ENCODE measurements around the gene GLYATL2. TPM values are rescaled to one million over a fixed set of nuclear protein-coding genes. Genes with fewer than 3 reads are reported as not detected.

The GLYATL2 gene
- total and polyA plus RNA-seq, 2 of the 13 experiments (the other 11 are each of a cell fraction or from before 2014, with no cell fraction given), result not detected

DNA sequence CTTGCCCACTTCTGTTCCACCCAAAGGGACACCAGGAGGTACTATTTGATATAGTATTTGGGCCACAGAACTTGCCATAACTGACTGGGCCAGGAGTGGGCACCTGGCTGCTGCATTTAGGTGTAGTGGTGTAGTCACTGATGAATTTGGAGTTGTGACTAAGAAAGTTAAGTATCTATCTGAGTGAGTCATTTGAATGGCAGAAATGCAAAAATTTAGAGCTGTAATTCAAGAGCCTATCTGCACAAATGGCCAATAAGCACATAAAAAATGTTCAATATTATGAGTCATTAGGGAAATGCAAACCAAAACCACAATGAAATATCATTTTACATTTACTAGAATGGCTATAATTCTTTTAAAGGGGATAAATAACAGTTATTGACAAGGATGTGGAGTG, 14.7 kb downstream of the GLYATL2 start:
- Histone ChIP-seq H3K9me3 (ENCODE audit: low read length) (no peaks in the 10 kb centered on the region), H3K79me2 (ENCODE audit: insufficient read depth, low read length) (no peaks in the 10 kb centered on the region), H4K20me1 (ENCODE audit: insufficient read depth, low read length) (no peaks in the 10 kb centered on the region), H3K27me3 (ENCODE audit: control insufficient read depth in 1 of 2, insufficient read depth in 2 of 2, low read length in 2 of 2) (no peaks in the 10 kb centered on the region; a peak in 1 of 5 replicates), H3K27ac (ENCODE audit: extremely low read length, insufficient read depth, low read length) (no peak overlapping the region), H3K9ac (ENCODE audit: insufficient read depth, low read depth, low read length) (no peak overlapping the region), H3K4me2 (ENCODE audit: low read depth, low read length) (no peak overlapping the region), H3K4me1 (ENCODE audit: insufficient read depth, low read length) (no peaks in the 10 kb centered on the region), H3K4me3 (replicated peaks in 1 of 3; ENCODE audit: insufficient read depth in 1 of 3, low read depth in 2 of 3, low read length in 3 of 3) (no peak overlapping the region), H2AFZ (ENCODE audit: low read length) (no peak overlapping the region), H3K36me3 (replicated peaks in 1 of 2; ENCODE audit: control insufficient read depth in 1 of 2, insufficient read depth in 2 of 2, low read length in 2 of 2) (no peaks in the 10 kb centered on the region)
- ChIA-PET POLR2A (no interaction called here), CTCF (ENCODE audit: low intra/inter-chr PET ratio, low total read pairs) (no interaction called here)
- BruUV-seq (replicated peaks), result no TSS peak
- FAIRE-seq (no peak), ATAC-seq (no peak), DNase-seq (ENCODE audit: low spot score) (no peak)
- intact Hi-C loops (cut with micrococcal nuclease; ENCODE audit: unreplicated experiment), result loop anchor here (5.0 kb wide), 1 partner anchor 457 kb away; no protein-coding TSS in a partner anchor
- TF ChIP-seq NFKB2 (CRISPR knock-in tag; IDR thresholded peaks at IDR 0.05; ENCODE audit: borderline replicate concordance) (no peak), ZSCAN31 (CRISPR knock-in tag; IDR thresholded peaks at IDR 0.05; ENCODE audit: low read depth) (no peak), ZNF124 (CRISPR knock-in tag; IDR thresholded peaks at IDR 0.05) (no peak), SRY (CRISPR knock-in tag; IDR thresholded peaks at IDR 0.05) (no peak), ZFP36L1 (CRISPR knock-in tag; IDR thresholded peaks at IDR 0.05) (no peak), ZNF138 (CRISPR knock-in tag; IDR thresholded peaks at IDR 0.05; ENCODE audit: low read depth) (no peak), ZZZ3 (CRISPR knock-in tag; IDR thresholded peaks at IDR 0.05; ENCODE audit: borderline replicate concordance) (no peak), ZNF350 (CRISPR knock-in tag; IDR thresholded peaks at IDR 0.05; ENCODE audit: borderline replicate concordance, low read depth) (no peak), KDM5A (IDR thresholded peaks at IDR 0.05; ENCODE audit: borderline replicate concordance, low read length) (no peak)
- TF ChIP-seq, protein P1, sequence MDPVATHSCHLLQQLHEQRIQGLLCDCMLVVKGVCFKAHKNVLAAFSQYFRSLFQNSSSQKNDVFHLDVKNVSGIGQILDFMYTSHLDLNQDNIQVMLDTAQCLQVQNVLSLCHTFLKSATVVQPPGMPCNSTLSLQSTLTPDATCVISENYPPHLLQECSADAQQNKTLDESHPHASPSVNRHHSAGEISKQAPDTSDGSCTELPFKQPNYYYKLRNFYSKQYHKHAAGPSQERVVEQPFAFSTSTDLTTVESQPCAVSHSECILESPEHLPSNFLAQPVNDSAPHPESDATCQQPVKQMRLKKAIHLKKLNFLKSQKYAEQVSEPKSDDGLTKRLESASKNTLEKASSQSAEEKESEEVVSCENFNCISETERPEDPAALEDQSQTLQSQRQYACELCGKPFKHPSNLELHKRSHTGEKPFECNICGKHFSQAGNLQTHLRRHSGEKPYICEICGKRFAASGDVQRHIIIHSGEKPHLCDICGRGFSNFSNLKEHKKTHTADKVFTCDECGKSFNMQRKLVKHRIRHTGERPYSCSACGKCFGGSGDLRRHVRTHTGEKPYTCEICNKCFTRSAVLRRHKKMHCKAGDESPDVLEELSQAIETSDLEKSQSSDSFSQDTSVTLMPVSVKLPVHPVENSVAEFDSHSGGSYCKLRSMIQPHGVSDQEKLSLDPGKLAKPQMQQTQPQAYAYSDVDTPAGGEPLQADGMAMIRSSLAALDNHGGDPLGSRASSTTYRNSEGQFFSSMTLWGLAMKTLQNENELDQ (CRISPR knock-in tag; IDR thresholded peaks at IDR 0.05; ENCODE audit: borderline replicate concordance), result no peak
- TF ChIP-seq, protein P2, sequence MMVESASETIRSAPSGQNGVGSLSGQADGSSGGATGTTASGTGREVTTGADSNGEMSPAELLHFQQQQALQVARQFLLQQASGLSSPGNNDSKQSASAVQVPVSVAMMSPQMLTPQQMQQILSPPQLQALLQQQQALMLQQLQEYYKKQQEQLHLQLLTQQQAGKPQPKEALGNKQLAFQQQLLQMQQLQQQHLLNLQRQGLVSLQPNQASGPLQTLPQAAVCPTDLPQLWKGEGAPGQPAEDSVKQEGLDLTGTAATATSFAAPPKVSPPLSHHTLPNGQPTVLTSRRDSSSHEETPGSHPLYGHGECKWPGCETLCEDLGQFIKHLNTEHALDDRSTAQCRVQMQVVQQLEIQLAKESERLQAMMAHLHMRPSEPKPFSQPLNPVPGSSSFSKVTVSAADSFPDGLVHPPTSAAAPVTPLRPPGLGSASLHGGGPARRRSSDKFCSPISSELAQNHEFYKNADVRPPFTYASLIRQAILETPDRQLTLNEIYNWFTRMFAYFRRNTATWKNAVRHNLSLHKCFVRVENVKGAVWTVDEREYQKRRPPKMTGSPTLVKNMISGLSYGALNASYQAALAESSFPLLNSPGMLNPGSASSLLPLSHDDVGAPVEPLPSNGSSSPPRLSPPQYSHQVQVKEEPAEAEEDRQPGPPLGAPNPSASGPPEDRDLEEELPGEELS (CRISPR knock-in tag; IDR thresholded peaks at IDR 0.05), result no peak
- TF ChIP-seq, protein P3, sequence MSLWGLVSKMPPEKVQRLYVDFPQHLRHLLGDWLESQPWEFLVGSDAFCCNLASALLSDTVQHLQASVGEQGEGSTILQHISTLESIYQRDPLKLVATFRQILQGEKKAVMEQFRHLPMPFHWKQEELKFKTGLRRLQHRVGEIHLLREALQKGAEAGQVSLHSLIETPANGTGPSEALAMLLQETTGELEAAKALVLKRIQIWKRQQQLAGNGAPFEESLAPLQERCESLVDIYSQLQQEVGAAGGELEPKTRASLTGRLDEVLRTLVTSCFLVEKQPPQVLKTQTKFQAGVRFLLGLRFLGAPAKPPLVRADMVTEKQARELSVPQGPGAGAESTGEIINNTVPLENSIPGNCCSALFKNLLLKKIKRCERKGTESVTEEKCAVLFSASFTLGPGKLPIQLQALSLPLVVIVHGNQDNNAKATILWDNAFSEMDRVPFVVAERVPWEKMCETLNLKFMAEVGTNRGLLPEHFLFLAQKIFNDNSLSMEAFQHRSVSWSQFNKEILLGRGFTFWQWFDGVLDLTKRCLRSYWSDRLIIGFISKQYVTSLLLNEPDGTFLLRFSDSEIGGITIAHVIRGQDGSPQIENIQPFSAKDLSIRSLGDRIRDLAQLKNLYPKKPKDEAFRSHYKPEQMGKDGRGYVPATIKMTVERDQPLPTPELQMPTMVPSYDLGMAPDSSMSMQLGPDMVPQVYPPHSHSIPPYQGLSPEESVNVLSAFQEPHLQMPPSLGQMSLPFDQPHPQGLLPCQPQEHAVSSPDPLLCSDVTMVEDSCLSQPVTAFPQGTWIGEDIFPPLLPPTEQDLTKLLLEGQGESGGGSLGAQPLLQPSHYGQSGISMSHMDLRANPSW (CRISPR knock-in tag; IDR thresholded peaks at IDR 0.05; ENCODE audit: borderline replicate concordance), result no peak
- in situ Hi-C loops (cut with HindIII; ENCODE audit: extremely low pct_ligation_motif_present, low pct_unique_long_range_greater_than_20kb), result no loop called here
